ENCODE measurements around the gene C2orf68.

DNA sequence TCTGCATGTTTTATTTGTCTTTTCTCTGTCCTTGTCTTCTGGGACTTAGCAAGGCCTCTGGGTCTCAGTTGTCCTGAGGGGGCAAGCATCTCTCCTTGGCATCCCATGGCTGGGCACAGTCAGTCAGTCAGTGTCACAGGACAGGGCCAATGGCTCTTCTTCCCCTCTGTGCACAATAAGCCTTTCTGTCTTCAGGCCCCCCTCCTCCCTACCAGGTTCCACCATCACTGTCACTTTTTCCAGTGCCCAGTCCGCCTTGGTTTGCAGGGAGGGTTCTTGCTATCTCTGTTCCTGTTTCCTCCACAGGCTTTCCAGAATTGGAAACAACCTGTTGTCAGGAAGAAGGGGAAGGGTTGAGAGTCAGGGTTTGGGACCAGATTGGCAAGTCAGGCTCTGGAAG, 29.4 kb downstream of the C2orf68 start:
- TF ChIP-seq FOXP2 (optimal IDR thresholded peaks at IDR 0.05; ENCODE audit: control extremely low read depth, extremely low read length, insufficient read depth) (no peak), EZH2 (IDR thresholded peaks at IDR 0.05) (no peak)

All from SK-N-MC (cell line).